NB4 (cell line): Measurements from ENCODE around the gene SYNC.
"Not testable (repeated sequence)": the region's sequence is repeated elsewhere in the genome, so short reads cannot be mapped to it uniquely, and the experiment has no call there.

Experiments
- CTCF ChIP-seq: IDR thresholded peaks from one replicate; pipeline ENCODE4 v1.5.1; 2012; ENCODE audit warnings: low read depth, low read length
- MYC ChIP-seq: IDR thresholded peaks from 2 replicates; pipeline ENCODE4 v1.6.1; 2011; ENCODE audit warnings: low read depth, low read length
- POLR2A ChIP-seq: IDR thresholded peaks from 2 replicates; pipeline ENCODE4 v1.6.1; 2011; ENCODE audit warnings: mild to moderate bottlenecking; ENCODE audit not compliant: insufficient read length; ENCODE audit errors: extremely low read depth

GRCh38 chr1:32696996-32697395, 5.6 kb downstream of the SYNC start:
- not testable (repeated sequence) for TF ChIP-seq CTCF, POLR2A, MYC
